Left lung (tissue), 10 donors: ENCODE data around the gene PRSS37. TPM values are rescaled to one million over a fixed set of nuclear protein-coding genes. Genes with fewer than 3 reads are reported as not detected.
"Not testable (repeated sequence)": the region's sequence is repeated elsewhere in the genome, so short reads cannot be mapped to it uniquely, and the experiment has no call there.

Source experiments
- ATAC-seq: fragments of 200-7000 bp; cut with Tn5 transposase; one replicate; pipeline ENCODE4 v1.9.1; 2020; ENCODE audit warnings: moderate library complexity
- DNase-seq, 4 donors: peaks; one replicate each; pipeline ENCODE4 v3.0.0-alpha.2; 2013 to 2020
- H3K27ac ChIP-seq, 2 donors: fragments of 200-600 bp; sonication (generic) in 1 of 2; one replicate each; pipeline versions ENCODE4 v1.5.0 to v1.8.0; 2020 to 2021
- H3K27me3 ChIP-seq, 2 donors: fragments of 200-600 bp; sonication (generic) in 1 of 2; one replicate each; pipeline versions ENCODE4 v1.5.0 to v1.8.0; 2020 to 2021
- H3K36me3 ChIP-seq, 2 donors: fragments of 200-600 bp; sonication (generic) in 1 of 2; one replicate each; pipeline versions ENCODE4 v1.5.0 to v1.8.0; 2020 to 2021
- H3K4me1 ChIP-seq, 2 donors: fragments of 200-600 bp; one replicate each; pipeline ENCODE4 v1.8.0; 2021
- H3K4me3 ChIP-seq, 2 donors: fragments of 200-600 bp; sonication (generic) in 1 of 2; one replicate each; pipeline versions ENCODE4 v1.5.0 to v1.8.0; 2020 to 2021; ENCODE audit warnings: mild to moderate bottlenecking in 1 of 2
- H3K9me3 ChIP-seq, 2 donors: fragments of 200-600 bp; sonication (generic) in 1 of 2; one replicate each; pipeline versions ENCODE4 v1.5.0 to v1.8.0; 2020 to 2021
- CTCF ChIP-seq, 2 donors: fragments of 200-600 bp; sonication (generic) in 1 of 2; IDR thresholded peaks; one replicate each; pipeline versions ENCODE4 v1.5.0 to v1.8.0; 2021; ENCODE audit warnings: antibody characterized with exemption in 2 of 2
- intact Hi-C, 2 donors: fragments of 100-400 bp; cut with DNase I; formaldehyde crosslinking; loops; one replicate each; pipeline versions ENCODE4 v1.11.2 to v1.14.2; 2022
- polyA plus RNA-seq, 6 donors: library from polyadenylated mRNA; unstranded; fragments of 120-200 nt; gene quantifications; one replicate each; pipeline ENCODE4 v1.2.1, GENCODE V29; 2013; ENCODE audit not compliant: insufficient read length in 6 of 6
- total RNA-seq, 2 donors: library from RNA; stranded (reverse); fragmentation: NEBNext Ultra II Directional; extraction: Animal tissue kit (Norgen Biotek cat#: 25700); gene quantifications; one replicate each; pipeline ENCODE4 v1.2.1, GENCODE V29; 2021
- donor health status: DM: no; HTN: yes; CAD: no.
- donor health status: DM: no; HTN: no; CAD: no.

The PRSS37 gene
- total and polyA plus RNA-seq, 8 donors = 0.34 to 1.5 (median 0.61) TPM; not detected in 2

GRCh38 chr7:141840708-141841107 is 577 bp downstream of the PRSS37 start:
- H3K4me1 ChIP-seq = no peaks in the 10 kb centered on the region
- DNase-seq = no peak
- H3K9me3 ChIP-seq = no peaks in the 10 kb centered on the region

GRCh38 chr7:141839256-141839655 is 2.0 kb downstream of the PRSS37 start:
- intact Hi-C loops = no loop called here
- no peak for ATAC-seq
- no peaks in the 10 kb centered on the region for H3K9me3 ChIP-seq

More at GRCh38 chr7:141840708-141841107, 577 bp downstream of the PRSS37 start:
- no peaks in the 10 kb centered on the region for H3K36me3 ChIP-seq
- intact Hi-C loops = loop anchor here in 1 of 2 donors (10.0 kb wide), 1 partner anchor 426 kb away; no protein-coding TSS in a partner anchor
- TF ChIP-seq CTCF (IDR thresholded peaks at IDR 0.05) = no peak
- no peaks in the 10 kb centered on the region for H3K27me3 ChIP-seq
- no peak for ATAC-seq
- no peak overlapping the region for H3K27ac ChIP-seq
- H3K4me3 ChIP-seq = no peak overlapping the region

GRCh38 chr7:141838581-141838980 is 2.7 kb downstream of the PRSS37 start:
- Histone ChIP-seq H3K27ac (no peak overlapping the region), H3K36me3 (no peaks in the 10 kb centered on the region), H3K4me1 (no peaks in the 10 kb centered on the region), H3K27me3 (no peaks in the 10 kb centered on the region), H3K9me3 (no peaks in the 10 kb centered on the region), H3K4me3 (no peak overlapping the region)
- ATAC-seq (no peak), DNase-seq (no peak)
- intact Hi-C loops = no loop called here
- no peak for TF ChIP-seq CTCF (IDR thresholded peaks at IDR 0.05)

More at GRCh38 chr7:141839256-141839655, 2.0 kb downstream of the PRSS37 start:
- no peaks in the 10 kb centered on the region for H3K4me1 ChIP-seq
- no peaks in the 10 kb centered on the region for H3K27me3 ChIP-seq
- H3K27ac ChIP-seq = no peak overlapping the region
- no peak for TF ChIP-seq CTCF (IDR thresholded peaks at IDR 0.05)
- H3K36me3 ChIP-seq = no peaks in the 10 kb centered on the region
- H3K4me3 ChIP-seq = no peak overlapping the region
- DNase-seq = no peak

- H3K9me3 ChIP-seq = no peaks in the 10 kb centered on the region
- no peaks in the 10 kb centered on the region for H3K36me3 ChIP-seq
- H3K4me1 ChIP-seq = no peaks in the 10 kb centered on the region
- intact Hi-C loops = no loop called here
- DNase-seq (no peak), ATAC-seq (no peak)
- no peaks in the 10 kb centered on the region for H3K27me3 ChIP-seq
- H3K4me3 ChIP-seq = no peak overlapping the region
- TF ChIP-seq CTCF (IDR thresholded peaks at IDR 0.05) = no peak
- no peak overlapping the region for H3K27ac ChIP-seq
These were observed 3.6 kb downstream of the PRSS37 start for GRCh38 chr7:141837683-141838082.

GRCh38 chr7:141822432-141822831 is 18.9 kb downstream of the PRSS37 start:
- DNase-seq, H3K27ac ChIP-seq, ATAC-seq, H3K27me3 ChIP-seq, intact Hi-C loops, H3K4me1 ChIP-seq, H3K4me3 ChIP-seq, H3K36me3 ChIP-seq: not testable (repeated sequence)
- peaks cover 0 to 66% of the 10 kb centered on the region in 2 donors for H3K9me3 ChIP-seq

DNA sequence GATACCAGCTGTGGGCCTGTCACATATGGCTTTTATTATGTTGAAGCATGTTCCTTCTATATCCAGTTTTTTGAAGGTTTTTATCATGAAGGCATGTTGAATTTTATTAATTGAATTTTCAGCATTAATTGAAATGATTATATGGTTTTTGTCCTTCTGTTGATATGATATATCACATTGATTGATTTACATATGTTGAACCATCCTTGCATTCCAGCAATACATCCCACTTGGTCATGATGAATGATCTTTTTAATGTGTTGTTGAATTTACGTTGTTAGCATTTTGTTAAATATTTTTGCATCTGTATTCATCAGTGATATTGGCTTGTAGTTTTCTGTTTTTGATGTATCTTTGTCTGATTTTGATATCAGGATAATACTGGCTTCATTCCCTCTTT is 21.2 kb downstream of the PRSS37 start:
- DNase-seq (no peak), ATAC-seq (no peak)
- Histone ChIP-seq H3K27ac (no peak overlapping the region), H3K36me3 (no peaks in the 10 kb centered on the region), H3K4me3 (no peak overlapping the region), H3K27me3 (no peaks in the 10 kb centered on the region), H3K9me3 (peaks cover 0 to 69% of the 10 kb centered on the region in 2 donors), H3K4me1 (no peaks in the 10 kb centered on the region)
- TF ChIP-seq CTCF (IDR thresholded peaks at IDR 0.05) = no peak
- intact Hi-C loops = no loop called here
